AML-193 (cell line): ENCODE measurements around the gene NAT14.
"Not testable (repeated sequence)": the region's sequence is repeated elsewhere in the genome, so short reads cannot be mapped to it uniquely, and the experiment has no call there.

Source experiments
- DNase-seq, 2 experiments: peaks; one replicate each; lab custom pipeline; 2025; lab: John Stamatoyannopoulos, UW

The NAT14 gene, protein sequence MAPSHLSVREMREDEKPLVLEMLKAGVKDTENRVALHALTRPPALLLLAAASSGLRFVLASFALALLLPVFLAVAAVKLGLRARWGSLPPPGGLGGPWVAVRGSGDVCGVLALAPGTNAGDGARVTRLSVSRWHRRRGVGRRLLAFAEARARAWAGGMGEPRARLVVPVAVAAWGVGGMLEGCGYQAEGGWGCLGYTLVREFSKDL

GRCh38 chr19:55484593-55485438 is at the start of gene NAT14:
NAT14 (plus strand) TSS chr19:55485188; CDS start chr19:55485709, 521 bp downstream.
- DNase-seq = no peak

DNA sequence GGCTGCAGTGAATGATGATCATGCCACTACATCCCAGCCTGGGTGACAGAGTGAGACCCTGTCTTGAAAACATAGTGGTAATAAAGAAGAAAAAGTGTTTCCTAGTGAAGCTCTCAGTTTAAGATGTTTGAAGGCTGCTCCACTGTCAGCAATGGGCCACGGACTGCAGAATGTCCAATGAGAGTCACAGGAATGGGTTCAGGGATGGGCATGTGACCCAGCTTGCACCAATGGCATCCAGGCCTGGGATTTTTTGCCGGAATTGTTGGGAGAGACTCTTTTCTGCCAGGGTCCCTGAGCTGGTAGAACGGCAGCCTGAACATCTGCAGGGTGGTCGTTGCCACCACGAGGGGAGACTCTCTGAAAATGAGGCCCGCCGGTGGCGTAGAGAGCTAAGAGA is 48.1 kb upstream of the NAT14 start:
- DNase-seq = no peak

GRCh38 chr19:55437410-55437809 is 47.6 kb upstream of the NAT14 start:
- DNase-seq = peak in 1 of 2 experiments; percentile 20

DNA sequence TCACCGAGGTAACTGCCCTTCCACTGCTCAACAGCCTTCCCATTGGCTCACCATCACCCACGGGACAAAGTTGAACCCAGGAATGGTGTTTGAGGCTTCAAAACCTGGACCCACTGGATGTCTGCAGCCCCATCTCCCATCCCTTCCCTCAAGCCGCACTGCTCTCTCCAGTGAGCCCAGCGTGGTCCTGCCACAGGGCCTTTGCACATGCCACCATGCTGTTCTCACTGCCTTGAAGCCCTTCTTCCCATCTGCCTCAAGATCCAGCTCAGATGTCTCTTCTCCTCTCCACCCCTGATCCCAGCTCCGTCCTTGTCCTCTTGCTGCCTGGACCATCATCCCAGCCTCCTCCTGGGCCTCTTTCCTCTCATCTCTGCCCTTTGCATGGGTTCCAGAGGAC is 45.9 kb upstream of the NAT14 start:
- no peak for DNase-seq

DNA sequence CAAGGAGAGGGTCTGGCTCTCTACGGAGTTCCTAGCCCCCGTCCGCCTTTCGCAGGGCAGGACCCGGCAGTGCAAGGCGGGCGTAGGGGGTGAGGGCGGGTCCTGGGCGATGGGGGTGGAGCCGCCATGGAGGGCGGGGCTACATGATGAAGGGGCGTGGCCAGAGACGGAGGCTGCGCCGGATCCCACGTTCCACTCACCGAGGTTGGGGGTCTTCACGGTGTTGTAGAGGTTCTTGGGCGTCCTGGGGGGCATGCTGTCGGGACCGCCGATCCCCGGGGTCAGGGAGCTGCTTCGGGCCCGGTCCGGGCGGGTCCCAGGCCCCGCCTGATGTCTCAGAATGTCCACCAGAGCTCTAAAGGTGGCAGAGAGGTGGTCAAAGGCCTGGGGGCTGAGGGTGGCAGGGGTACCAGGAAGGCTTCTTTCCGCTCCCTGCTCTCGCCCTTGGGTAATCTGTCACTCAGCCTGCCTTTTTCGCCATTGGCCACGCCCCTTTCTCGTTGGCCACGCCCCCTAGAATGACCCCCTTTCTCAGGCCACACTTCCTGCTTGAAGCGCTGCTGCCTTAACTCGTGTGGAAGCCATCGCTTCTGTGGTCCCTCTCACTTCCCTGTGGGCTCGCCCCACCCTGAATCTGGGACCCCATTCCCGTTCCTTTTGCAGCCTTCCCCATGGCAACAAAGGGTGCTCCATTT is 44.4 kb upstream of the NAT14 start:
- DNase-seq = no peak

DNA sequence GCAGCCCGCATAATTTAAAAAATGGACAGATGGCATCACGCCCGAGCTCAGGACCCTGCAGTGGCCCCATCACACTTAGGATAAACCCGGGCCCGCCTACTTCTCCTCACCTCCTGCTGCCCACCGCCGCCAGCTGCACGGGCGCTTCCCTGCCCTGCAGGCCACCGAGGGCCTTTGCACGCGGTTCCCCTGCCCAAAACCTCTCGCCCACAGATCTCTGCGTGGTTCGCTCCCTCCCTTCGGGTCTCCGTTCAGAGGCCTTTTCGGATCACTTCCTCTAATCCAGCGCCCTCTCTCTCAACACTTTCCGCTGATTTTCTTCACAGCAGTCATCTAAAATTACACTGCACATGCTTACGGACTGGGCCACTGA is 43.7 kb upstream of the NAT14 start:
- DNase-seq = no peak

DNA sequence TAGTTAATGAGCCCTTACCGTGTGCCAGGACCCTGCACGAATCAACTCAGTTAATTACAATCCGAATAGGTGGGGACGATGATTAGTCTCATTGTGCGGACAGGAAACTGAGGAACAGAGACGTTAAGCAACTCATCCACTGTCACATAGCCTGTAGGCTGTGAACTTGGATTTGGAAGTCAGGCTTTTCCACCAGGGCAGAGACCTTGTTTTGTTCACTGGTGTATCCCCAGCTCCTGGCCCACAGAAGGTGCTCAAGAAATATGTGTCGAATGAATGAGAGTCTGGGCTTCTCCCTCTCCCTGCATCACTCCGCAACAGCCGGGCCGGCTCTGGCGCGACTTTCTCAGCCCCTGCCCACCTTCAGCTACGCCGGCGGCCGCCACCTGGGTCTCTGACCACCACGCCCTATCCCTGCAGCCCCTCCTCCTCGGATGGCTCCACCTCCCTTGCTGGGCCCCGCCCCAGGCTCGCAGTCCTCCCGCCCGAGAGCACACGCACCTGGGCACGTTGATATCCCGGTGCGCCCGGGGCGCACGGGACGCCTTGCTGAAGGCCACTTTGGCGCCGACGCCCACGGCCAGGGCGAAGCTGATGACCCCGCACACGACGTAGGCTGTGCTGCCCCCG is 43.2 kb upstream of the NAT14 start:
- DNase-seq = no peak

- no peak for DNase-seq
Measured at GRCh38 chr19:55442372-55442961, 42.5 kb upstream of the NAT14 start.

DNA sequence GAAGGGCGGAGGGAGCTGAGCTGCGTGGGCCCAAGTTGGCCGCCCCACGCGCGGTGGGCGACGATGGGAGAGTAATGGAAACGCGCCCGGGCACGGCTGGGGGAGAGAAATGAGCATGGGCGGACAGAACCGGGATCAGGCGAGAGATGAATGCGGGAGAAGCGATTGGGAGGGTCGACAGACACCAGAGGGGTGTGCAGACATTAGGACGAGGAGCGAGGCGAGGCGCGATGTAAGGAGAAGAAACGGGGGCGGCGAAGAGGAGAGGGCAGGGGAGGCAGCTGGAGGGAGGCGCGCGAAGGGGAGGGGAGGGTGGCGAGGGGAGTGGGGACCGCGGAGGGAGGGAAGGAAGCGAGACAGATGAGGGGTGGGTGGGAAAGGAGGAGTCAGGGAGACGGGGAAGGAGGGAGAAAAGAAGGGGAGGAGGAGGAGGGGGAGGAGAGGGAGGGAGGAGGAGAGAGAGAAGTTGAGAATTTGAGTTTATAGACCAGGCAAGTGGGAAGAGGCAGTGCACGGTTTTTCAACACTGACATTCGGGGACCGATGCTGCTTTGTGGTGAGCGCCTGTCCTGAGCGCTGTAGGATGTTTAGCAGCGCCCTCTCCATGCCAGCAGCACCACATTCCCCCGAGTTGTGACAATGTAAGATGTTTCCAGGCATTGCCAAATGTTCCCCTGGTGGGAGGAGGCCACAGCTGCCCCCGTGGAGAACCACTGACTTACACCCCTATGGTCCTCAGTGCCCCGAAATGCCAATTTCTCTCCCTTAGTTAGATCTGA is 41.8 kb upstream of the NAT14 start, which contains the start of gene SHISA7:
Gene SHISA7, minus strand, starts transcription at position 256 of the 779 bp plus-strand sequence. CDS start 437 bp downstream, outside the sequence.
- DNase-seq = no peak

- DNase-seq = no peak
Measured at GRCh38 chr19:55443824-55444480, 41.0 kb upstream of the NAT14 start.

- no peak for DNase-seq
Measured at GRCh38 chr19:55444646-55445045, 40.3 kb upstream of the NAT14 start.

DNA sequence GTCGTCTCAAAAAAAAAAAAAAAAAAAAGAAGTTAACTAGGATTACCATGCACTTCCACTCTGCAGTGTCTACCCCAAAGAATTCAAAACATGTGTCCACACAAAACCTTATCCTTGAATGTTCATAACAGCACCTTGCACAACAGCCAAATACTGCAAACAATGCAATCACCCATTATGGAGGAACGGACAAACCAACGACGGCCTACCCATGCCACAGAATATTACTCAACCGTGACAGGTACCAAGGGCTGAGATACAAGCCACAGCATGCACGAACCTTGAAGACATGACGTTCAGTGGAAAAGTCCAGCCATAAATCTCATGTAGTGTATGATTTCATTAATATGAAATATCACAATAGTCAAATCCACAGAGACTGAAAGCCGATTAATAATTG is 38.9 kb upstream of the NAT14 start:
- DNase-seq = no peak

DNA sequence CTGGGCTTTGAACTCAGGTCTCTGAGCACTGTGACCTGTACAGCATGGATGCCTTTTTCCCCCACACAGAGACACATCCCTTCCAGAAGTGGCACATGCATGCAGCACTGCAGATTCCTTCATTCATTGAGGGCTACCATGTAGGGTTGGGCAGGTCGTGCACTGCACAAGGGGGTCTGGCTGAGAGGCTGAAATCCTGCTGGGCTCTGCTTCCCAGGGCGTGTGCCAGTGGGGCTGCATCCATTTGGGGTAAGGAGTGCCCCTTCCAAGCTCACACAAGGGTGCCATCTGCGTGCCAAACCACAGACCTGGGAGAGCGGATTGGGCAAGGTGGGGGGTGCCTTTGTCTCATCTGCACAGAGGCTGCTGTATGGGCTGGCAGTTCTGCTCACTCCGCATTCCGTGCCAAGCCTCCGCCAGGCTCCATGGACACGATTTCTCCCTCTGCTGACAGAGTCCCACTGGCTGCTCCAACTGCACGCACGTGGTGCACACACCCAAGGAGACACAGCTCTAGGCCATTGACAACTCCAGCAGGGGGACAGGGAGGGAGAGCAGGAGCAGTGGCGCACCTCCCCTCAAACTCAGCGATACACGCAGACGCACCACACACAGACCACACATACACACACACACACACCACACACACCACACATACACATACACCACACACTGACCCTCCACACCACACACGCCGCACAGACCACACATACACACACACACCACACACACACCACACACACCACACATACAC is 37.4 kb upstream of the NAT14 start:
- no peak for DNase-seq

DNA sequence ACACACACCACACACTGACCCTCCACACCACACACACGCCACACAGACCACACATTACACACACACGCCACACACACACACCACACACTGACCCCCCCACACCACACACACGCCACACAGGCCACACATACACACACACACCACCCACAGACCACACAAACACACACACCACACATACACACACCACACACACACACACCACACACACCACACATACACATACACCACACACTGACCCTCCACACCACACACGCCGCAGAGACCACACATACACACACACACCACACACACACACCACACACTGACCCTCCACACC is 36.9 kb upstream of the NAT14 start:
- DNase-seq = not testable (repeated sequence)

DNA sequence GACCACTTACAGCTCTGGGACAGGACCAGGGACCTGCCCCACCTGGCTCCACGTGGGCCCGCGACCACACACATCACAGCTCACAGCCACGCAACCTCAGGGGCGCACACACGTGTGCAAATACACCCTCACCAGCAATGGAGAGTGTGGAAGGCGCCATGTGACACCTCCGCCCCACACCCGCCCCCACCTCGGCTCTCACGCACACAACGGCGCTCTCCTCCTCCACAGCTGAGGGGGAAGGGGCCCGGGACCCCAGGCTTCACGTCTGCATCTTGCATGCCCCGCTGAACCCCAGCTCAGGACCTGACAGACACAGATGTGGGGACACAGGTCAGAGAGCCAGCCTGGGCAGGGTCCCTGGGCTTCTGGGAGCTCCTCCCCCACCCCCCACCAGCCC is 35.5 kb upstream of the NAT14 start:
- no peak for DNase-seq

DNA sequence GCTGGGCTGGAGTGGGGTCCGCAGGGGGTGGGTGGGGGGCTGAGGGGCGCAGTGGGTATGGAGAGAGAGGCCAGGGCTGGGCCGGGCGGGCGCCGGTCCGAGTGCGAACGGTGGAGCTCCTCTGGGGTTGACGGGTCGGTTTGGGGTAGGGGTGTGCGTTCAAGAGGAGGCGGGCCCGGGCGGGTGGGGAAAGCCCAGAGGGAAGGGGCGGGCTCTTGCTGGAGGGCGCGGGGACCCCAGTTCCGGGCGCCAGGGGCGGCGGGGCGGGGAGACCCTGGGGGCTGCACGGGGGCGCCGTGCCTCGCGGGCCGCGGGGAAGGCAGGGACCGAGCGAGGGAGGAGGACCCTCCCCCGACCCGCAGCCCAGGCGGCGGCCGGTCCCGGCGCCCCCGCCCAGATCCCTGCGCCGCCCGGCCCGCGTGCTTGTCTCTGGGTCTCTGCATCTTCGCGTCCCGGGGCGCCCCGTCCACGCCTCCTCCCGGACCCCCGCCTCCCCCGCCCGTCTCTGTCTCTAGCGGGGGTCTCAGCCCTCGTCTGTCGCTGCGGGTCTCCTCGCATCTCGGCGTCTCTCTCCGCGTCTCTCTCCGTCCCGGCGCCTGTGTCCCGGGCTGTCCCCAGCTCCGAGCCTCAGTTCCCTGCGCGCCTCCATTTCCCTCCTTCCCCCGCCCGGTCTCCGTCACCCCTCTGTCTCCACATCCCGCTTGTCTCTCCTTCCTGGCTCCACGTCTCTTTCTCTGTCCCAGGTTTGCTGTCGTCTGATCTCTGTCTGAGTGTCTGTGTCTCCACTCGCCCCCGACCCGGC is 33.6 kb upstream of the NAT14 start:
- no peak for DNase-seq

GRCh38 chr19:55451965-55452748 is 32.8 kb upstream of the NAT14 start:
- no peak for DNase-seq

DNA sequence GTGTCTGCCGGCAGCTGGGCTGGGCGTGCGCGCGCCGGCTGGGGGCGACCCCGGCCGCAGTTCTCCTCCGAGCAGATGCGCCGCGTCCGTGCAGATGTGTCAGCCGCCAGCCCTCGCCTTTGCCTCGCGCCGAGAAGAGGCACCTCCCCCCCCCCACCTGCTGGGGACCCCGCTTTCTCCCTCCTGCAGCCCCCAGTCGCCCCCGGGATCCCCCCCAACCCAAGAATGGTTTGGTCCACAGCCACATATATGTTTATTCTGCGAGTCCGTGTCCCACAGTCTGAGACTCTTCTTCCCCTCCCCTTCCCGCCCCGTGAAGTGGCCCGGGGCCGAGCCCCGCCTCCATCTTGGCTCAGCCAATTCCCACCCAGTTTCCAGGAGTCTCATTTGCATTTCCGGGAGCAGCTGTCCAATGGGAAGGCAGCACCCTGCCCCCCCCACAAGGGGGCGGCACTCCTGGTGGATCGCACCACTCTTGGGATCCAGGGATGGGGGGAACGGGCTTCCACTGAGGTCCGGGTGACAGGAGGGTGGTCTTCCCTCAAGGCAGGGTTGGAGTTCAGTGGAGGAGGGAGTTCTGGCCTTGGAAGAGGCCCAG is 32.1 kb upstream of the NAT14 start:
- DNase-seq = no peak
